ENCODE results near the gene CCDC122.

The CCDC122 gene

GRCh38 chr13:43878892-43879754 is at the start of gene CCDC122:
TSS of gene CCDC122 (minus strand) at chr13:43879740. CDS start at chr13:43869376, 10,364 bp downstream.
- peak; percentile 95 for DNase-seq (ENCODE audit: low spot score)

DNA sequence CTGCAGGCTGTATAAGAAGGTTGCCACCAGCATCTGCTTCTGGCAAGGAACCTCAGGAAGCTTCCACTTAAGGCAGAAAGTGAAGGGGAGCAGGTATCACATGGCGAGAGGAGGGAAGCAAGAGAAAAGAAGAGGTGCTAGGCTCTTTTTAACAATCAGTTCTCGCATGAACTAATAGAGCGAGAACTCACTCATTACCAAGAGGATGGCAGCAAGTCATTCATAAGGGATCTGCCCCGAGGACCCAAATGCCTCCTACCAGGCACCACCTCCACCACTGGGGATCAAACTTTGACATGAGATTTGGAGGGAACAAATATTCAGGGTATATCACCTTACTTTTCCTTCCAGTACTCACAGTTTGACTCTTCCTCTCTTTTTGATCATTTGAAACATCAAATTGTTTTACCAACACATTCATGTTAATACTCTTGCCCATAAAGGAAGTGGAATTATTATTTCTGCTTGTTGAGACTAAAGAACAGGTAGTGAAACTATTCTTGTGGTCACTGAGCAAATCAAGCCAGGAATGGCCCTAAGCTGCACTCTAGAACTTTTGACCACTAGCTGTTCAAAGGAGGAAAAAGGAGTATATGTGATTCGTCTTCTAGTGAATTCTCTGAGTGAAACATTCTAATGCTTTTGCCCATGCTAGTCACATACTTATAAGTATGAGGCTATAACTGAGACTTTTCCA is 45.2 kb upstream of the CCDC122 start:
- DNase-seq (ENCODE audit: low spot score): no peak

- no peak for DNase-seq (ENCODE audit: low spot score)
These were observed 41.6 kb upstream of the CCDC122 start for GRCh38 chr13:43920965-43921674.

DNA sequence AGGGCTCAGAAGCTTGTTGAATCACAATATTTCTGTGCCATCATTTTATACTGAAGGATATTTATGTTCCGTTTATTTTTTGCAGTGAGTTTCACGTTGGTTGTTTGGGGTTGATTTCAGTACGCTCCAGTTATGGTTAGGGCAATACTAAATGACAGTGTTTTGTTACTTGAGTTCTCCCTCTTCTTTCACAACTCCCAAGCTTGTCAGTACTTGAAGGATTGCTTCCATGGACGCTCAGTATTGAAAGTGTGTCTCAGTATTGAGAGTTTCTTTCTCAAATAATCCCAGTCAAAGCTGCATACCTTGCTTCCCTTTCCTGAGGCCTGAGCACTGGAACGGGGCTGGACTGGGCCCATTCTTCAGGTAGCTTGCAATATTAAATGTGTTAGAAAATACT is 39.1 kb upstream of the CCDC122 start:
- no peak for DNase-seq (ENCODE audit: low spot score)

DNA sequence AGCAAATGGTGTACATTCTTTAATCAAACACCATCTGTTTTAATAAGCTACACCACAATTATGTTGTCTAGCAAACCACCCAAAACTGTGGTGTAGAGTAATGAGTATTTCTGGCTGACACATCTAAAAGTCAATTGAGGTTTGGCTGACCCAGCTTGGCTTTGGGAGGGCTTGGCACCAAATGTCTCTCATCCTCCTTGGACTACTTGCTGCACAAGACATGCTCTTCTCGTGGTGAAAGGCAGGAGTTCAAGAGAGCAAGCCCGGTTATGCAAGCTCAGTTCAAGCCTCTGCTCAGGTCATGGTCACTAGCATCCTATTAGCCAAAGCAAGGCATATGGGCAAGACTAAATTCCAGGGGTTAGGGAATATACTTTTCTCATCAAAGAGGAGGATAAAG is 37.3 kb upstream of the CCDC122 start:
- no peak for DNase-seq (ENCODE audit: low spot score)

GRCh38 chr13:43915451-43915850 is 35.9 kb upstream of the CCDC122 start:
- DNase-seq (ENCODE audit: low spot score): peak; percentile 10

DNA sequence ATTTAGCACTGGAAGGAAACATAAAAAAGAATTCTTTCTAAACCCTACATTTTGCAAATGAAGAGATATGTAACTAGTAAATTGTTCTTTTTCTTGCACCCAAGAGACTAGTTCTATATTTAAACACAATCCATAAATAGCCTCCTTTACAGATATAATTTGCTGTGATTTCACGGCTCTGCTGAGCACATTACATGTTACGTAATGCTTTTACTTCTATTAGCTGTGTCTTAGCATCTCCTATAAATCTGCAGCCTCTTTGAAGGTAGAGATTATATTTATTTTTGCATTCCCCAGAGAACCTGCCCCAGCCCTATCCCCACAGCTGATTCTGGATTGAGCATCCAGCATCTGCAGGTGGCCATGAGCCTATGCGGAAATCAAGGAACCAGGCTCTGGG is 32.3 kb upstream of the CCDC122 start:
- DNase-seq (ENCODE audit: low spot score): no peak

- DNase-seq (ENCODE audit: low spot score): no peak
These were observed 31.7 kb upstream of the CCDC122 start for GRCh38 chr13:43911278-43911677.

DNA sequence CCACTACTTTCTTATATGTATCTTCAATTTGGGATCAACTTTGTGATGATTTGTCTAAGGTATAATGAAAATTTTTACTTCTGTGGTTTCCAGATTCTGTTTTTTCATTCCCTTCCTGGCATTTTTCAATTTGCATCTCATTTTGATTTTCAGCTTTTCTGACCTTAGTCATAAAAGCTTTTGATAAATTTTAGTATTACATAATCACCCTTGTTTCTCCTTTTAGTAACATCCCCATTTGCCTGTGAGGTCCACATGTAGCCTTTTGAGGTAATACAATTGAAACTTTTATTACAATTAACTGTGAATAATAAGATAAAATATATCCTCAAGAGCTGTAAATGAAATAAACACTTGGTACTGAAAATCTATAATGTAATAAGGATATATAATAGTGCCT is 31.3 kb upstream of the CCDC122 start:
- DNase-seq (ENCODE audit: low spot score): no peak

GRCh38 chr13:43908156-43909126 is 28.9 kb upstream of the CCDC122 start:
- DNase-seq (ENCODE audit: low spot score): peak; percentile 49

DNA sequence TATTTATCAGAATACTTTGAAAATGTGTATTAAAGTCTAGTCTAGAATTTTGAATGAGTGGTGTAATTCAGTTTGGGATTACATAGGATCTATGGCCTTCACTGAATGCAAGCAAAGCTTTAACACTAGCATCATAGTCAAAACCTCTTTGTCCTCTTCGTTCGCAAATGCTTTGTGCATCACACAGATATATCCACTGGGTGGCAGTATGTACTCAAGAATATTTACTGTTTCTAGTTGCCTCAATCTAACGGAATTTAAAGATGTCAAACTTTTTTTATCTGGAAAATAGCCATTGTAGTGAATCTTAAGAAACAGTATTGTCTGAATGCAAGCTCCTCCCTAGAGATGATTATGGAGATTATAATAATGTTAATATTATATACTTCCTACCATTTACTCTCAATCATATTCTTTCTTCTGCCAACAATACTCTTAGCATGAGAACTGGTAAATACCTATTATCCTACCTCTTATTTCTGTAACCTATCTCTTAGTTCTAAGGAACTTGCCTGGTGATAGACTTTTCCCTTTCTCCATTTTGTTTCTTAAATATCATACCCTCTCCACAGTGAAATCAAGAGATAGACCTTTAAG is 26.0 kb upstream of the CCDC122 start:
- DNase-seq (ENCODE audit: low spot score): peak; percentile 46

DNA sequence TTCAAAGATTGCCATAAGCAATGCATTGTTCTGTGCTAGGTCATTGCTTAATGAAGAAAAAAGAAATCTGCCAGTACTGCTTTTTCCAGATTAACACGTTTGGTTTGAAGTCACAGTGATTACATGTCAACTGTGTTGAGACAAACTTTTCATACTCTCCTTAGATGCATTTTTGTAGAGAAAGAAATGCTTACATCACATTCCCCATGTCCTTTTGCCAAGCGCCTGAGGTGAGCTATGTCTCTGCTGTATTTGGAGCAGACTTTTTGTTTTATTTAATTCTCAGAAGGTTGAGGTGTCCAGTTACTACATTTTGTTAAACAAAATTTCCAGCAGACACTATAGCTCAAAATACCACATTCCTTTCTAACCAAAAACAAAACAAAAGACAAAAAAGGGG is 16.4 kb upstream of the CCDC122 start:
- DNase-seq (ENCODE audit: low spot score): no peak

GRCh38 chr13:43894438-43894837 is 14.9 kb upstream of the CCDC122 start:
- no peak for DNase-seq (ENCODE audit: low spot score)

GRCh38 chr13:43884222-43884621 is 4.7 kb upstream of the CCDC122 start:
- DNase-seq (ENCODE audit: low spot score): no peak

DNA sequence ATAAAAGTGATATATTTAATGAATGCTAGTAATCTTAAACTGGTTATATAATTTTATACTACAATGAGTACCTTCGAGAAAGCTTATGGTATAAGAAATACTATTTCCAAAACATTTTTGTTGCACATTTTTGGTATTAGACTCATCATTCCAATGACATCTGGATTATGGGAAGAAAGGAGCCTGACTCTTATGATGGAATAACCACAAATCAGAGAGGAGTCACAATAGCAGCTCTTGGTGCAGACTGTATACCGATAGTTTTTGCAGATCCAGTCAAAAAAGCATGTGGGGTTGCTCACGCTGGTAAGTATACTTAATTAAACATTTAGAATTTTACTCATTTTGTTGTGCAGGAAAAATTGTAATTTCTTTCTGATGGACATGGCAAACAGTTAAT is 4.1 kb upstream of the CCDC122 start:
- no peak for DNase-seq (ENCODE audit: low spot score)

- no peak for DNase-seq (ENCODE audit: low spot score)
These were observed 2.0 kb upstream of the CCDC122 start for GRCh38 chr13:43881580-43881979.

- no peak for DNase-seq (ENCODE audit: low spot score)
These were observed 1.4 kb upstream of the CCDC122 start for GRCh38 chr13:43880926-43881325.

DNA sequence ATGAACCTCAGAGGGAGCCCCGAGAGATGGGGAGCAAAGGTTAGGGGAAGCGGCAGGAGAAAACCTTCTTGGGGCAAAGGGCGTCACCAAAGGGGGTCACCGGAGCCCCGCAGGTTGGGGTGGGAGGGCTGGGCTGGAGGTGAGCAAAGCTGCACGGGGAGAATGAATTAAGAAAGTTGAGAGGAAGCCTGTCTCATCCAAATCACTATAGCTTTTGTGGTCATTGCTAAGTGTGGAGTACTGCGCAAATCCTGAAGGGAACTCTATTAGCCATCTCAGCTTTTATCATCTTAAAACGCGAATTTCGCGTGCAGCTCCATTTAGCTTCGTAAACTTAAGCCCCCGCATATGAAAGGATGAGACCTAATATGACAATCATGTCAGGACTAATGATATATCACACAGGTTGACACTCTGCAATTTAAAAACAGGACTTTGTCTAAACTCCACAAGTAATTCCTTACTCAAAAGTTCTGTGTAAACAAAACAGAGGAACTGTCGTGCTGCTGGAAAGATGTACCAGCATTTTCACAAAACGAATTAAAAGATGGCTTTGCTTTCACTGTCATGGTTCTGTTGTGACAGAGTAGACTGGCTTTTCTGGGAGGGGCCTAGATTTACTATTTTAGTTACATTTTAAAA is 795 bp upstream of the CCDC122 start:
- no peak for DNase-seq (ENCODE audit: low spot score)

GRCh38 chr13:43879755-43880181 is 228 bp upstream of the CCDC122 start, which contains the start of gene LACC1:
TSS of gene LACC1 (plus strand) at chr13:43879904. CDS start at chr13:43880986, 1,082 bp downstream.
- no peak for DNase-seq (ENCODE audit: low spot score)

DNA sequence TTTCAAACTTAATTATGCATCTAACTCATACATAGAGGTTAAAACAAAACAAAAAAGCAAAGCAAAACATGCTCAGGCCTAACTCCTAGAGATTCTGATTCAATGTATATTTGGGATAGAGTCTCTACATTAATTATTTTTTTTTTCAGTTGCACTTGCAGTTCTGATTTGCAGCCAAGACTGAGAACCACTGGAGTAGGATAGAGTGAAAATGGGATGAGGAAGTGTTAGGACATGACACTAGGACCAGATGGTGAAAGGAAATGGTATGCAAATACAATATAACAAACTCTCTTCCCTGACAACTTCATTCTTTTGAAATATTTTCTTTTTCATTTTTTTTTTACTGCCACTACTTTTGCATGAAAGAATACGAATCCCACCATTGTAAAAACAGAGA is 1.8 kb downstream of the CCDC122 start:
- no peak for DNase-seq (ENCODE audit: low spot score)

All from AG08396 (cell line).